DND-41 (cell line): ENCODE results near the gene SERPINB6.

ENCODE experiments used
- ATAC-seq: fragments of 200-7000 bp; cut with Tn5 transposase; 3 replicates; pipeline ENCODE4 v1.9.1; 2021; ENCODE audit warnings: low read depth; ENCODE audit not compliant: insufficient read depth
- DNase-seq: peaks from one replicate; pipeline ENCODE4 v3.0.0-alpha.2; 2020
- H2AFZ ChIP-seq: 2 replicates; pipeline ENCODE4 v1.6.0; 2012; ENCODE audit warnings: low read depth, low read length
- H3K27ac ChIP-seq: 2 replicates; pipeline ENCODE4 v1.5.1; 2012; ENCODE audit warnings: low read length, inconsistent platforms
- H3K27me3 ChIP-seq: fragments of 200-600 bp; sonication (generic); 2 replicates; pipeline ENCODE4 v1.6.0; 2012; ENCODE audit warnings: low read length, mild to moderate bottlenecking, inconsistent platforms; ENCODE audit not compliant: insufficient read depth, poor library complexity
- H3K36me3 ChIP-seq: 2 replicates; pipeline ENCODE4 v1.5.1; 2012; ENCODE audit warnings: low read length, inconsistent platforms; ENCODE audit not compliant: insufficient read depth
- H3K4me1 ChIP-seq: 2 replicates; pipeline ENCODE4 v1.5.1; 2012; ENCODE audit warnings: mild to moderate bottlenecking, low read length; ENCODE audit not compliant: insufficient read depth
- H3K4me2 ChIP-seq: 2 replicates; pipeline ENCODE4 v1.6.0; 2012; ENCODE audit warnings: mild to moderate bottlenecking, moderate library complexity, low read length, inconsistent platforms; ENCODE audit not compliant: insufficient read depth
- H3K4me3 ChIP-seq, 2 experiments: fragments of 200-600 bp in 1 of 2; shearing (Covaris generic) in 1 of 2; 2 replicates each; pipeline ENCODE4 v1.5.1; 2012 to 2016; ENCODE audit warnings: inconsistent platforms in 2 of 2, low read length in 2 of 2, mild to moderate bottlenecking in 2 of 2, low read depth in 1 of 2, moderate library complexity in 1 of 2
- H3K79me2 ChIP-seq: 2 replicates; pipeline ENCODE4 v1.6.0; 2012; ENCODE audit warnings: low read length, inconsistent platforms; ENCODE audit not compliant: insufficient read depth
- H3K9ac ChIP-seq: 2 replicates; pipeline ENCODE4 v1.6.0; 2012; ENCODE audit warnings: low read depth, mild to moderate bottlenecking, inconsistent platforms, low read length, moderate library complexity
- H3K9me3 ChIP-seq: 2 replicates; pipeline ENCODE4 v1.5.1; 2012; ENCODE audit warnings: low read length, moderate library complexity, mild to moderate bottlenecking, inconsistent platforms; ENCODE audit not compliant: insufficient read depth, severe bottlenecking
- H4K20me1 ChIP-seq: 2 replicates; pipeline ENCODE4 v1.6.0; 2012; ENCODE audit warnings: low read length; ENCODE audit not compliant: insufficient read depth
- CTCF ChIP-seq: IDR thresholded peaks from 2 replicates; pipeline ENCODE4 v1.5.1; 2012; ENCODE audit warnings: borderline replicate concordance, low read length, moderate library complexity, mild to moderate bottlenecking; ENCODE audit not compliant: poor library complexity, severe bottlenecking; ENCODE audit errors: extremely low read depth
- EZH2 ChIP-seq: IDR thresholded peaks from 3 replicates; pipeline ENCODE4 v1.6.1; 2012; ENCODE audit warnings: borderline replicate concordance, low read depth, mild to moderate bottlenecking, moderate library complexity, low read length, inconsistent platforms; ENCODE audit not compliant: severe bottlenecking

The SERPINB6 gene

GRCh38 chr6:2977799-2978590 is 6.6 kb upstream of the SERPINB6 start:
- Histone ChIP-seq H4K20me1 (no peaks in the 10 kb centered on the region), H3K4me1 (peaks cover 3% of the 10 kb centered on the region; the same call in 1 of the 2 replicates), H3K9ac (no peak overlapping the region), H3K79me2 (no peaks in the 10 kb centered on the region), H3K4me2 (no peak overlapping the region), H3K9me3 (no peaks in the 10 kb centered on the region), H3K27me3 (peaks cover 34% of the 10 kb centered on the region), H3K36me3 (no peaks in the 10 kb centered on the region), H3K27ac (no peak overlapping the region), H3K4me3 (no peak overlapping the region), H2AFZ (no peak overlapping the region)
- ATAC-seq: no peak
- TF ChIP-seq EZH2: no peak
- TF ChIP-seq CTCF: no peak
- no peak for DNase-seq

- DNase-seq: no peak
- peaks cover 3% of the 10 kb centered on the region; the same call in 1 of the 2 replicates for H3K4me1 ChIP-seq
- no peaks in the 10 kb centered on the region for H3K36me3 ChIP-seq
- no peak overlapping the region for H3K4me3 ChIP-seq
- no peaks in the 10 kb centered on the region for H3K79me2 ChIP-seq
- no peak overlapping the region for H3K9ac ChIP-seq
- TF ChIP-seq EZH2 (no peak), CTCF (no peak)
- H3K4me2 ChIP-seq: no peak overlapping the region
- no peak overlapping the region for H3K27ac ChIP-seq
- H4K20me1 ChIP-seq: no peaks in the 10 kb centered on the region
- no peaks in the 10 kb centered on the region for H3K9me3 ChIP-seq
- H2AFZ ChIP-seq: no peak overlapping the region
- no peak for ATAC-seq
- H3K27me3 ChIP-seq: peaks cover 34% of the 10 kb centered on the region
These were observed 5.9 kb upstream of the SERPINB6 start for GRCh38 chr6:2977290-2977689.

GRCh38 chr6:2976571-2977085 is 5.3 kb upstream of the SERPINB6 start:
- Histone ChIP-seq H3K79me2 (no peaks in the 10 kb centered on the region), H3K4me2 (no peak overlapping the region), H3K36me3 (no peaks in the 10 kb centered on the region), H3K9me3 (no peaks in the 10 kb centered on the region), H3K27ac (no peak overlapping the region), H2AFZ (no peak overlapping the region), H3K9ac (no peak overlapping the region), H4K20me1 (no peaks in the 10 kb centered on the region), H3K27me3 (peaks cover 33% of the 10 kb centered on the region), H3K4me1 (peaks cover 3% of the 10 kb centered on the region; the same call in 1 of the 2 replicates), H3K4me3 (no peak overlapping the region)
- TF ChIP-seq EZH2: no peak
- TF ChIP-seq CTCF: no peak
- ATAC-seq (no peak), DNase-seq (no peak)
